Naive thymus-derived CD8-positive, alpha-beta T cell (primary cell): ENCODE data around the gene PACS2. TPM values are rescaled to one million over a fixed set of nuclear protein-coding genes. Genes with fewer than 3 reads are reported as not detected.
A peak's percentile ranks its signal among the peaks of the same experiment; 100 is the strongest.

Experiments
- ATAC-seq, 2 donors: fragments of 150-1000 bp; cut with Tn5 transposase in 1 of 2; sonication (Bioruptor Pico), chemical (Tn5 transposase) in 1 of 2; 1 replicate in 1 of 2; 2 replicates in 1 of 2; pipeline ENCODE4 v1.10.0; 2021; ENCODE audit warnings: mild to moderate bottlenecking in 2 of 2, moderate library complexity in 2 of 2
- POLR2A ChIA-PET: fragments of 350-600 bp; sonication (Branson Sonifier 250); formaldehyde crosslinking; loops from one replicate; lab custom pipeline; 2021; ENCODE audit warnings: antibody characterized with exemption; lab: Charles Lee
- DNase-seq, 10 donors: peaks; one replicate each; pipeline versions ENCODE4 v3.0.0 to v3.0.0-alpha.2; 2020 to 2022
- H3K27ac Mint-ChIP-seq, 10 donors: one replicate each; pipeline ENCODE4 v1.8.0; 2020 to 2022; ENCODE audit warnings: mild to moderate bottlenecking in 10 of 10, mixed read lengths in 10 of 10, moderate library complexity in 4 of 10, inconsistent platforms in 1 of 10
- H3K27me3 Mint-ChIP-seq, 5 donors: one replicate each; pipeline ENCODE4 v1.8.0; 2021 to 2022; ENCODE audit warnings: mixed read lengths in 5 of 5
- H3K36me3 Mint-ChIP-seq, 3 donors: one replicate each; pipeline ENCODE4 v1.8.0; 2020 to 2022; ENCODE audit warnings: mixed read lengths in 3 of 3, mild to moderate bottlenecking in 2 of 3, inconsistent platforms in 1 of 3
- H3K4me1 Mint-ChIP-seq, 4 donors: one replicate each; pipeline ENCODE4 v1.8.0; 2021 to 2022; ENCODE audit warnings: mixed read lengths in 4 of 4
- H3K4me3 Mint-ChIP-seq, 10 donors: one replicate each; pipeline ENCODE4 v1.8.0; 2020 to 2022; ENCODE audit warnings: mild to moderate bottlenecking in 10 of 10, mixed read lengths in 10 of 10, moderate library complexity in 6 of 10, inconsistent platforms in 1 of 10
- H3K9me3 Mint-ChIP-seq, 9 donors: one replicate each; pipeline ENCODE4 v1.8.0; 2020 to 2022; ENCODE audit warnings: mixed read lengths in 9 of 9, mild to moderate bottlenecking in 3 of 9, inconsistent platforms in 1 of 9, moderate library complexity in 1 of 9
- polyA plus RNA-seq, 3 donors: library from polyadenylated mRNA; unstranded; fragments of 300-500 nt; fragmentation: Illumina TruSeq; gene quantifications; one replicate each; pipeline ENCODE4 v1.2.3, GENCODE V29; 2021
- total RNA-seq, 8 experiments: library from RNA in 2 of 8; stranded (reverse) in 2 of 8; gene quantifications; one replicate each; pipeline ENCODE4 v1.2.3 and lab custom pipeline; 2021 to 2026

The PACS2 gene
- total and polyA plus RNA-seq, 5 experiments from 2014 or later = 1.7 to 82.1 (median 6.1) TPM

- no peaks in the 10 kb centered on the region for H3K27me3 Mint-ChIP-seq
- H3K36me3 Mint-ChIP-seq = peaks cover 12 to 20% (median 12%) of the 10 kb centered on the region in 3 donors
- peaks cover 9 to 34% (median 28%) of the 10 kb centered on the region in 4 donors for H3K4me1 Mint-ChIP-seq
- peak; percentile 46 to 65 for ATAC-seq
- peak in 3 of 10 donors; percentile 6 to 73 (median 36) for DNase-seq
- POLR2A ChIA-PET = interaction anchor here (0.6 to 4.6 kb wide), 6 partner anchors 9 to 98 kb away, joined by 3 to 30 read pairs (median 4); partner anchors contain the start of genes BRF1 and TEDC1
- H3K4me3 Mint-ChIP-seq = peak overlapping the region; percentile 75 to 89 (median 82)
- H3K9me3 Mint-ChIP-seq = peaks cover 0 to 27% (median 13%) of the 10 kb centered on the region in 9 donors
- peak overlapping the region in 9 of 10 donors; percentile 48 to 94 (median 88) for H3K27ac Mint-ChIP-seq
Measured at GRCh38 chr14:105398726-105399465, 84.3 kb downstream of the PACS2 start.

GRCh38 chr14:105399466-105399775, 84.9 kb downstream of the PACS2 start:
- Mint-ChIP-seq H3K9me3 (peaks cover 0 to 30% (median 13%) of the 10 kb centered on the region in 9 donors), H3K4me1 (peaks cover 12 to 39% (median 33%) of the 10 kb centered on the region in 4 donors), H3K36me3 (peaks cover 12 to 20% (median 12%) of the 10 kb centered on the region in 3 donors), H3K27ac (peak overlapping the region in 6 of 10 donors; percentile 48 to 77 (median 58)), H3K27me3 (no peaks in the 10 kb centered on the region), H3K4me3 (peak overlapping the region; percentile 75 to 89 (median 82))
- DNase-seq (no peak), ATAC-seq (no peak)
- POLR2A ChIA-PET = interaction anchor here (0.6 to 4.6 kb wide), 7 partner anchors 9 to 98 kb away, joined by 3 to 30 read pairs (median 3); partner anchors contain the start of genes BRF1 and TEDC1

GRCh38 chr14:105400016-105400415, 85.5 kb downstream of the PACS2 start:
- POLR2A ChIA-PET = interaction anchor here (0.6 to 4.6 kb wide), 4 partner anchors 10 to 535 kb away, joined by 3 to 30 read pairs (median 4); partner anchors contain the start of gene TEDC1
- ATAC-seq (no peak), DNase-seq (no peak)
- Mint-ChIP-seq H3K36me3 (peaks cover 12 to 20% (median 12%) of the 10 kb centered on the region in 3 donors), H3K9me3 (peaks cover 0 to 35% (median 13%) of the 10 kb centered on the region in 9 donors), H3K4me3 (peak overlapping the region in 9 of 10 donors; percentile 13 to 89 (median 78)), H3K27me3 (no peaks in the 10 kb centered on the region), H3K27ac (peak overlapping the region in 5 of 10 donors; percentile 48 to 72 (median 60)), H3K4me1 (peaks cover 15 to 43% (median 39%) of the 10 kb centered on the region in 4 donors)

- H3K36me3 Mint-ChIP-seq = peaks cover 12 to 20% (median 12%) of the 10 kb centered on the region in 3 donors
- H3K27ac Mint-ChIP-seq = no peak overlapping the region
- H3K27me3 Mint-ChIP-seq = no peaks in the 10 kb centered on the region
- H3K9me3 Mint-ChIP-seq = peaks cover 0 to 39% (median 13%) of the 10 kb centered on the region in 9 donors
- H3K4me1 Mint-ChIP-seq = peaks cover 15 to 47% (median 41%) of the 10 kb centered on the region in 4 donors
- DNase-seq (no peak), ATAC-seq (no peak)
- POLR2A ChIA-PET = interaction anchor here (1.0 kb wide), 1 partner anchor 88 kb away, joined by 4 read pairs; no protein-coding TSS in a partner anchor
- peak overlapping the region in 1 of 10 donors; percentile 10 for H3K4me3 Mint-ChIP-seq
Measured at GRCh38 chr14:105401699-105402098, 87.2 kb downstream of the PACS2 start.

- DNase-seq = no peak
- Mint-ChIP-seq H3K4me3 (no peak overlapping the region), H3K36me3 (no peaks in the 10 kb centered on the region), H3K27me3 (peaks cover 0 to 11% (median 6%) of the 10 kb centered on the region in 5 donors), H3K9me3 (peaks cover 0 to 17% (median 0%) of the 10 kb centered on the region in 9 donors), H3K27ac (no peak overlapping the region), H3K4me1 (peaks cover 8 to 31% (median 25%) of the 10 kb centered on the region in 4 donors)
- ATAC-seq = no peak
- POLR2A ChIA-PET = no interaction called here
Measured at GRCh38 chr14:105408592-105408991, 94.0 kb downstream of the PACS2 start.

- Mint-ChIP-seq H3K9me3 (peaks cover 0 to 10% (median 0%) of the 10 kb centered on the region in 9 donors), H3K27ac (peak overlapping the region in 1 of 10 donors; percentile 67), H3K4me1 (peaks cover 5 to 24% (median 20%) of the 10 kb centered on the region in 4 donors), H3K27me3 (peaks cover 0 to 13% (median 6%) of the 10 kb centered on the region in 5 donors), H3K36me3 (no peaks in the 10 kb centered on the region), H3K4me3 (no peak overlapping the region)
- POLR2A ChIA-PET = interaction anchor here (0.7 kb wide), 1 partner anchor 63 kb away, joined by 3 read pairs; no protein-coding TSS in a partner anchor
- DNase-seq (no peak), ATAC-seq (no peak)
Measured at GRCh38 chr14:105409364-105409763, 94.8 kb downstream of the PACS2 start.

GRCh38 chr14:105410642-105411016, 96.1 kb downstream of the PACS2 start:
- Mint-ChIP-seq H3K4me1 (peaks cover 2 to 18% (median 12%) of the 10 kb centered on the region in 4 donors), H3K36me3 (no peaks in the 10 kb centered on the region), H3K9me3 (peaks cover 0 to 8% (median 0%) of the 10 kb centered on the region in 9 donors), H3K27me3 (peaks cover 0 to 13% (median 6%) of the 10 kb centered on the region in 5 donors), H3K27ac (no peak overlapping the region), H3K4me3 (peak overlapping the region in 3 of 10 donors; percentile 63 to 70 (median 63))
- DNase-seq = no peak
- no peak for ATAC-seq
- POLR2A ChIA-PET = interaction anchor here (1.1 to 2.5 kb wide), 3 partner anchors 12 to 105 kb away, joined by 3 to 19 read pairs (median 3); partner anchors contain the start of gene TEX22

- Mint-ChIP-seq H3K27ac (peak overlapping the region in 1 of 10 donors; percentile 19), H3K36me3 (no peaks in the 10 kb centered on the region), H3K9me3 (peaks cover 0 to 4% (median 0%) of the 10 kb centered on the region in 9 donors), H3K4me3 (peak overlapping the region; percentile 33 to 70 (median 56)), H3K27me3 (peaks cover 0 to 13% (median 6%) of the 10 kb centered on the region in 5 donors), H3K4me1 (peaks cover 2 to 18% (median 12%) of the 10 kb centered on the region in 4 donors)
- ATAC-seq (peak; percentile 34 to 53), DNase-seq (peak in 3 of 10 donors; percentile 24 to 47 (median 33))
- POLR2A ChIA-PET = interaction anchor here (0.6 to 2.5 kb wide), 5 partner anchors 9 to 106 kb away, joined by 3 to 19 read pairs (median 3); partner anchors contain the start of gene TEX22
Measured at GRCh38 chr14:105411017-105411941, 96.7 kb downstream of the PACS2 start.

GRCh38 chr14:105411985-105412770, 97.6 kb downstream of the PACS2 start:
- ATAC-seq = no peak
- H3K4me3 Mint-ChIP-seq = peak overlapping the region in 7 of 10 donors; percentile 7 to 68 (median 58)
- peaks cover 0 to 4% (median 0%) of the 10 kb centered on the region in 9 donors for H3K9me3 Mint-ChIP-seq
- H3K36me3 Mint-ChIP-seq = no peaks in the 10 kb centered on the region
- H3K4me1 Mint-ChIP-seq = peaks cover 2 to 20% (median 12%) of the 10 kb centered on the region in 4 donors
- peaks cover 0 to 13% (median 6%) of the 10 kb centered on the region in 5 donors for H3K27me3 Mint-ChIP-seq
- POLR2A ChIA-PET = interaction anchor here (0.6 to 2.5 kb wide), 4 partner anchors 9 to 78 kb away, joined by 3 to 19 read pairs (median 4); partner anchors contain the start of gene TEX22
- H3K27ac Mint-ChIP-seq = no peak overlapping the region
- DNase-seq = no peak

- DNase-seq = no peak
- H3K9me3 Mint-ChIP-seq = peaks cover 0 to 2% (median 0%) of the 10 kb centered on the region in 9 donors
- peaks cover 2 to 19% (median 12%) of the 10 kb centered on the region in 4 donors for H3K4me1 Mint-ChIP-seq
- POLR2A ChIA-PET = interaction anchor here (1.0 to 2.5 kb wide), 2 partner anchors 9 to 15 kb away, joined by 3 to 19 read pairs; partner anchors contain the start of gene TEX22
- peak overlapping the region in 2 of 10 donors; percentile 46 to 76 for H3K27ac Mint-ChIP-seq
- H3K4me3 Mint-ChIP-seq = peak overlapping the region in 8 of 10 donors; percentile 28 to 67 (median 44)
- H3K27me3 Mint-ChIP-seq = peaks cover 0 to 13% (median 6%) of the 10 kb centered on the region in 5 donors
- no peak for ATAC-seq
- H3K36me3 Mint-ChIP-seq = no peaks in the 10 kb centered on the region
Measured at GRCh38 chr14:105412771-105413543, 98.4 kb downstream of the PACS2 start.
